OCI-LY7 (cell line): Measurements from ENCODE around the gene AUTS2. TPM values are rescaled to one million over a fixed set of nuclear protein-coding genes. Genes with fewer than 3 reads are reported as not detected.

Experiments used
- BruUV-seq: library from RNA; stranded (reverse); fragments of 400-500 nt; replicated peaks from 2 replicates; lab custom pipeline; 2021; lab: Mats Ljungman, UMichigan
- CTCF ChIA-PET: fragments of 300-600 bp; sonication (Branson Sonifier 250); formaldehyde crosslinking; loops from one replicate; lab custom pipeline; 2022; ENCODE audit warnings: antibody characterized with exemption; ENCODE audit not compliant: unreplicated experiment; lab: Charles Lee
- POLR2A ChIA-PET: fragments of 300-600 bp; sonication (Branson Sonifier 250); formaldehyde crosslinking; loops from one replicate; lab custom pipeline; 2022; ENCODE audit warnings: antibody characterized with exemption; lab: Charles Lee
- DNase-seq: peaks from one replicate; pipeline ENCODE4 v3.0.0-alpha.2; 2015; ENCODE audit warnings: low spot score
- H2AFZ ChIP-seq: fragments of 200-600 bp; sonication (generic), shearing (Covaris generic); 2 replicates; pipeline ENCODE4 v1.6.1; 2014; ENCODE audit warnings: mild to moderate bottlenecking, antibody characterized with exemption, low read length, moderate library complexity
- H3K27ac ChIP-seq: fragments of 200-600 bp; sonication (generic); 2 replicates; pipeline ENCODE4 v1.5.1; 2014; ENCODE audit warnings: mixed run types, low read depth, mild to moderate bottlenecking, moderate library complexity, low read length, inconsistent platforms; ENCODE audit not compliant: poor library complexity, severe bottlenecking
- H3K36me3 ChIP-seq: fragments of 200-600 bp; sonication (generic); 2 replicates; pipeline ENCODE4 v1.6.1; 2014; ENCODE audit warnings: mild to moderate bottlenecking, antibody characterized with exemption, low read length, moderate library complexity, mixed read lengths; ENCODE audit not compliant: insufficient read depth
- H3K4me1 ChIP-seq: fragments of 200-600 bp; sonication (generic); 2 replicates; pipeline ENCODE4 v1.5.1; 2014; ENCODE audit warnings: mild to moderate bottlenecking, low read length; ENCODE audit not compliant: insufficient read depth, poor library complexity, severe bottlenecking
- H3K4me2 ChIP-seq: fragments of 200-600 bp; sonication (generic); 2 replicates; pipeline ENCODE4 v1.6.1; 2014; ENCODE audit warnings: mild to moderate bottlenecking, low read length
- H3K4me3 ChIP-seq: fragments of 200-600 bp; sonication (generic); 2 replicates; pipeline ENCODE4 v1.5.1; 2014; ENCODE audit warnings: mild to moderate bottlenecking, low read depth, low read length; ENCODE audit not compliant: poor library complexity, severe bottlenecking
- H3K79me2 ChIP-seq: fragments of 200-600 bp; sonication (generic); 2 replicates; pipeline ENCODE4 v1.6.1; 2016; ENCODE audit warnings: low read depth, mild to moderate bottlenecking, low read length, moderate library complexity, mixed read lengths; ENCODE audit not compliant: insufficient read depth
- H3K9me2 ChIP-seq: fragments of 200-600 bp; sonication (generic); 2 replicates; pipeline ENCODE4 v1.6.1; 2016; ENCODE audit warnings: mild to moderate bottlenecking, low read length, mixed read lengths; ENCODE audit not compliant: insufficient read depth
- H3K9me3 ChIP-seq: fragments of 200-600 bp; sonication (generic); 2 replicates; pipeline ENCODE4 v1.6.1; 2014; ENCODE audit warnings: mild to moderate bottlenecking, mixed run types, low read length, mixed read lengths
- H4K20me1 ChIP-seq: fragments of 200-600 bp; sonication (generic); 2 replicates; pipeline ENCODE4 v1.6.1; 2014; ENCODE audit warnings: mild to moderate bottlenecking, antibody characterized with exemption, low read length, moderate library complexity, mixed read lengths; ENCODE audit not compliant: insufficient read depth
- EZH2phosphoT487 ChIP-seq: fragments of 200-600 bp; sonication (generic); IDR thresholded peaks from 2 replicates; pipeline ENCODE4 v1.6.1; 2018; ENCODE audit warnings: low read depth, borderline replicate concordance, mild to moderate bottlenecking, mixed run types, antibody characterized with exemption, low read length, moderate library complexity, mixed read lengths
- intact Hi-C: fragments of 100-400 bp; cut with micrococcal nuclease; formaldehyde crosslinking; loops from one replicate; pipeline ENCODE4 v1.10.0; 2022; ENCODE audit not compliant: unreplicated experiment
- total RNA-seq, 2 experiments: library from RNA; depleted of rRNA in 1 of 2; stranded (reverse); fragments of >200 nt in 1 of 2; shearing (Covaris generic) in 1 of 2; gene quantifications; 2 replicates each; pipeline ENCODE4 v1.2.3, GENCODE V29; 2014 to 2022
- TF ChIP-seq, protein P1 (sequence below): fragments of 200-600 bp; sonication (generic); conservative IDR thresholded peaks from 2 replicates; pipeline ENCODE4 v1.5.1; 2014; ENCODE audit warnings: mild to moderate bottlenecking, antibody characterized with exemption, low read length, moderate library complexity, mixed read lengths

AUTS2 gene
- total RNA-seq, 2 experiments from 2014 or later = 37.9 to 78.5 TPM

DNA sequence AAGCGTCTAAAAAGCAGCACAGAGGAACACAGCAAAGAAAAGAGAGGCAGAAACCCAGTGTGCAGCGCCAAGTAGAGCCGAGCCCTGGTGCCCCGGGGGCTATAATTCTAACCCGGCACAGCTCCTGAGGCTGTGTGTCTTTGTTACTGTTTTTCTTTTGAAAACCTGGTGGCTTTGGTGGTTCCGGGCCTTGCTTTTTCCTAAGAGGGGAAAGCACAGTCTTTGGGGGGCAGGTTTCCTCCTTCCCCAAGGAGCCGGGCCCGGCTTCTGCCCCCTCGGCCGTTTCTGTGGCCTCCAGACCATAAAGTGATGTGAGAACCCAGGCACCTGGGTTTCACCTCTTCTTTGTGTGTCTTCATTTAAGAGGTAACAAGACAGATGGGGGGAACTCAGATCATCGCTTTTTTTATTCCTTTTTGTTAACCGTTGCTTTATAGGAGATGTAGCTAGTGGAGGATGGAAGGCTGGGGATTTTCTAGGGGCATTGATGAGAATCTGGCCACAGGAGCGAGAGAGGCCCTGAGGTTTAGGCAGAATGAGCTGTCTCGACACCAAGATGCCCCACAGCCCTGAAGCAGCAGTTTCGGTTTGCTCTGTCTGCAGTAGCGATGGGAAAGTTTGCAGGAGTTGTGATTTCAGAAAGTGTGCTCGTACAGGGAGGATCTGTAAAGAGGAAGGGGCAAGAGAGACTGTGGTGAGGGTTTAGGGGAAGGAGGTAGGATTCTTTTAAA is 1165.9 kb downstream of the AUTS2 start:
- Histone ChIP-seq H2AFZ (peak overlapping the region; percentile 53; the same call in 1 of the 2 replicates), H3K4me1 (peaks cover 44% of the 10 kb centered on the region), H3K4me2 (peak overlapping the region; percentile 82), H3K27ac (peak overlapping the region; percentile 85), H3K4me3 (peak overlapping the region; percentile 63), H4K20me1 (no peaks in the 10 kb centered on the region), H3K9me3 (no peaks in the 10 kb centered on the region), H3K36me3 (peaks cover 35% of the 10 kb centered on the region), H3K79me2 (no peaks in the 10 kb centered on the region), H3K9me2 (no peaks in the 10 kb centered on the region)
- ChIA-PET POLR2A (interaction anchor here (0.7 to 2.0 kb wide), 6 partner anchors 12 to 34 kb away, joined by 3 to 8 read pairs (median 4); no protein-coding TSS in a partner anchor), CTCF (interaction anchor here (0.7 to 1.2 kb wide), 2 partner anchors 9 to 10 kb away, joined by 3 read pairs; no protein-coding TSS in a partner anchor)
- BruUV-seq = no TSS peak
- no peak for TF ChIP-seq EZH2phosphoT487
- TF ChIP-seq, protein P1, sequence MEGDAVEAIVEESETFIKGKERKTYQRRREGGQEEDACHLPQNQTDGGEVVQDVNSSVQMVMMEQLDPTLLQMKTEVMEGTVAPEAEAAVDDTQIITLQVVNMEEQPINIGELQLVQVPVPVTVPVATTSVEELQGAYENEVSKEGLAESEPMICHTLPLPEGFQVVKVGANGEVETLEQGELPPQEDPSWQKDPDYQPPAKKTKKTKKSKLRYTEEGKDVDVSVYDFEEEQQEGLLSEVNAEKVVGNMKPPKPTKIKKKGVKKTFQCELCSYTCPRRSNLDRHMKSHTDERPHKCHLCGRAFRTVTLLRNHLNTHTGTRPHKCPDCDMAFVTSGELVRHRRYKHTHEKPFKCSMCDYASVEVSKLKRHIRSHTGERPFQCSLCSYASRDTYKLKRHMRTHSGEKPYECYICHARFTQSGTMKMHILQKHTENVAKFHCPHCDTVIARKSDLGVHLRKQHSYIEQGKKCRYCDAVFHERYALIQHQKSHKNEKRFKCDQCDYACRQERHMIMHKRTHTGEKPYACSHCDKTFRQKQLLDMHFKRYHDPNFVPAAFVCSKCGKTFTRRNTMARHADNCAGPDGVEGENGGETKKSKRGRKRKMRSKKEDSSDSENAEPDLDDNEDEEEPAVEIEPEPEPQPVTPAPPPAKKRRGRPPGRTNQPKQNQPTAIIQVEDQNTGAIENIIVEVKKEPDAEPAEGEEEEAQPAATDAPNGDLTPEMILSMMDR = no peak
- intact Hi-C loops = loop anchor here (5.0 kb wide), 2 partner anchors 43 to 812 kb away; no protein-coding TSS in a partner anchor
- DNase-seq = peak; percentile 70

DNA sequence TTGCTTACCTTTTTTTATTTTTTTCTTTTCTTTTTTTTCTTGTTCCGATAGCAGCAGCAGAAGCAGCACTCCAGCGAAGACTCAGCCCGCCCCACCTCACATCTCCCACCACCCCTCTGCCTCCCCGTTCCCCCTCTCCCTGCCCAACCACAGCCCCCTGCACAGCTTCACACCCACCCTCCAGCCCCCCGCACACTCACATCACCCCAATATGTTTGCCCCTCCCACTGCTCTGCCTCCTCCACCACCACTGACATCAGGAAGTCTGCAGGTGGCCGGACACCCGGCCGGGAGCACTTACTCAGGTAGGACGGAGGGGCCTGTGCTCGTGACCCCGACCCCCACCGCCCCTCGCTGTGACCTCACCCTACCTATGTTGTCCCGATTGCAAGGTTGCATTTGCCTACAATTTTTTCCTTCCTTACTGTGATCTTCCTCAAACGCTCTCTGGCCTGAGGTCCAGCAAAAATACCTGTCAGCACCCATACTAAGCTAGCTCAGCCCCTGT is 1166.5 kb downstream of the AUTS2 start:
- no peak for TF ChIP-seq EZH2phosphoT487
- TF ChIP-seq, protein P1 = no peak
- Histone ChIP-seq H3K4me2 (peak overlapping the region; percentile 82), H3K36me3 (peaks cover 36% of the 10 kb centered on the region), H4K20me1 (no peaks in the 10 kb centered on the region), H3K4me3 (peak overlapping the region; percentile 63), H2AFZ (peak overlapping the region; percentile 53; the same call in 1 of the 2 replicates), H3K9me3 (no peaks in the 10 kb centered on the region), H3K4me1 (peaks cover 44% of the 10 kb centered on the region), H3K27ac (peak overlapping the region; percentile 85), H3K79me2 (no peaks in the 10 kb centered on the region), H3K9me2 (no peaks in the 10 kb centered on the region)
- DNase-seq = peak; percentile 19
- CTCF ChIA-PET = interaction anchor here (0.6 to 1.2 kb wide), 3 partner anchors 10 to 58 kb away, joined by 3 to 15 read pairs (median 3); no protein-coding TSS in a partner anchor
- no TSS peak for BruUV-seq
- intact Hi-C loops = loop anchor here (5.0 kb wide), 2 partner anchors 43 to 812 kb away; no protein-coding TSS in a partner anchor
- POLR2A ChIA-PET = interaction anchor here (0.8 to 2.0 kb wide), 6 partner anchors 12 to 19 kb away, joined by 3 to 8 read pairs (median 4); no protein-coding TSS in a partner anchor
